NCI-H524 treated with DMSO at 0.1 percent for 48 hours (cell line): ENCODE results near the gene EMID1.
"Not testable (repeated sequence)": the region's sequence is repeated elsewhere in the genome, so short reads cannot be mapped to it uniquely, and the experiment has no call there.

Source experiments
- DNase-seq: peaks from one replicate; lab custom pipeline; 2025; lab: John Stamatoyannopoulos, UW

Gene EMID1

GRCh38 chr22:29231971-29232959, 26.6 kb downstream of the EMID1 start:
- no peak for DNase-seq

DNA sequence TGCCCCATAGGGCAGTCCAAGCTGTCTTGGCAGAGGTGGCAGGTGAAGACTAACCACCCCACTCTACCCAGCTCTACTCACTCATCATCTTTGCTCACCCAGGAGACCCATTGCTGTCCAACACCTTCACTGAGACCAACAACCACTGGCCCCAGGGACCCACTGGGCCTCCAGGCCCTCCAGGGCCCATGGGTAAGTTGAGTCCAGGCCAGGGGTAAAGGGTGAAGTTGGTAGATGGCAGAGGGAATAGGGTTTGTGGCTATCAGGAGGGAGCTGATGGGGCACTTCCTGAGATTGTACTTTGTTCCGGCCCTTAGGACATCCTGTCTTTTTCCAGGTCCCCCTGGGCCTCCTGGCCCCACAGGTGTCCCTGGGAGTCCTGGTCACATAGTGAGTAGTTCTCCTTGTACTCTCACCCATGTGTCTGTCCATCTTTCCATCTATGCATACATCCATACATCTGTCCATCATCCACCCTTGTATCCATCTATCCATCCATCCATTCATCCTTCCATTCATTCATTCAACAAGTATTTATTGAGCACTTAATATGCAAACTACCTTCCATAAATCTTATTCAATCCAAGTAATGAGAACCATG, 27.7 kb downstream of the EMID1 start:
- DNase-seq: no peak

- peak; percentile 20 for DNase-seq
Observed at GRCh38 chr22:29240481-29240880, 34.8 kb downstream of the EMID1 start.

- no peak for DNase-seq
Observed at GRCh38 chr22:29243874-29244446, 38.3 kb downstream of the EMID1 start.

DNA sequence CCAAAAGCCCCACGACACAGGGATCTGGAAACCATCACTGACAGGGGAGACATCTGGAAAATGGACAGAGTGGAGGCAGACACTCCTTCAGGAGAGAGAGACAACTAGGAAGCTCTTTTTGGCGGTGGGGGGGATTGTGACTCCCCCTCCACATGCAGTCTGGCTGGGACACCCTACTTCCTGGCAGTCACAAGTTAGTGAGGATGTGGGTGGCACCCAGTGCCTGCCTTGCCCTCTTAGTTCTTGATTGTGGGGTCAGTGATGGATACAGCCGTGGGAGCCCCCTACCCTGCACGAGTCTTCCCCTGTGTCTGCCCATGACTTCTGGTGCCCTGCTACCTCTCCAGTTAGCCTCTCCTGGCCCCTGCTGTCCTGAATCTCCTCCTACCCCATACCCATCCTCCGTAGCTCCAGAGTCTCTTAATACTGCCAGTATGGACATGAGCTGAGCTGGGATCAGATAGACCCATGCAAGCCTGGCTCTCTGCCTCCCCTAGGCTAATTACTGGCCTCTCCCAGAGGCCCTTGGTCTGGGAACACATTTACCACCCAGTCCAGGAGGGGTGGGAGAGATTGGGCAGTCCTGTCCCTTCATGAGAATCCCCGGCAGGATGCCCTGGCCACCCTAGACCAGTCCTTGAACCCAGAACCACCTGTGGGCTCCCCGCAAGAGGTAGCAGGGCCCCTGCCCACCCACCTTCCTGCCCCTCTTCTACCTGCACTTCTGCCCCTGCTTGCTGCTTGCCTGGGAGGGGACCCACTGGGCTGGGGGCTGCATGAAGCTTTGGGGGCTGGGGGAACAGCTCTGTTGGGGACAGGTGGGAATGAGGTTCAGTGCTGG, 39.3 kb downstream of the EMID1 start:
- no peak for DNase-seq

DNA sequence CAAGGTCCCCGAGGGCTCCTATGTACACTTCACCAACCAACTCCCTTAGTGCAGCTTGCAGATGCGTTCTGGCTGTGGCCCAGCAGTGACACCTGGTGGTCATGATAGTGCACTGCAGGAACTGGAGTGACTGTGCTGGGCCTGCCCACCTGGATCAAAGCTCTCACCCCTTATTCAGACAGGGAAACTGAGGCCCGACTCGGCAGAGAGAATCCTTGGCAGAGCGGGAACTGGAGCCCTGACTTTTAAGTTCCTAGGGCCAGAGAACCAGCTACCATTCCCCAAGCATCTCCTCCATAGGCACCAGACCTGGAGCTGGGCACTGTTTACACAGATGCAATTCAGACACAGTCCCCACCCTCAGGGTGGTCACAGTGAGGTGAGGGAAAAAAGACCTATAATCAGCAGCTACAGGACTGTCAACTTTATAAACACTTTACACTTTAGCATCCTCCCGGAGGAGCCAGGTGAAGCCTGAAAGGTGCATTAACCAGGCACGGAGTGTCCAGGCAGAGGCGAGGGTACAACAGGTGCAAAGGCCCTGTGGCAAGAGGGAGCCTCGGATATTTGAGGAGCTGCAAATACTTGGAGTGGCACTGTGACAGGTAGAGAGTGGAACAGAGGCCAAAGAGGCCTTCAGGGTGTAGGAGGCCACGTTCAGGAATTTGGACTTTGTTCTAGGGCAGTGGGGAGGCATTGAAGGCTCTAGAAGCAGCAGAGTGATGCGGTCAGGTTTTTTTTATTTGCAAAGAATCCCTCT, 40.1 kb downstream of the EMID1 start:
- no peak for DNase-seq

DNA sequence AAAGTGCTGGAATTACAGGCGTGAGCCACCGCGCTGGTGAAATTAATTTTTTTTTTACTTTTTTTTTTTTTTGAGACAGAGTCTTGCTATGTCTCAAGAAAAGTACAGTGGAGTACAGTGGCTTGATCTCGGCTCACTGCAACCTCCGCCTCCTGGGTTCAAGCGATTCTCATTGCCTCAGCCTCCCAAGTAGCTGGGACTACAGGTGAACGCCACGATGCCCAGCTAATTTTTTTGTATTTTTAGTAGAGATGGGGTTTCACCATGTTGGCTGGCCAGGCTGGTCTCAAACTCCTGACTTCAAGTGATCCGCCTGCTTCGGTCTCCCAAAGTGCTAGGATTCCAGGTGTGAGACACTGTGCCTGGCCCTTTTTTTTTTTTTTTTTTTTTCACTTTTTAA, 42.2 kb downstream of the EMID1 start:
- not testable (repeated sequence) for DNase-seq

DNA sequence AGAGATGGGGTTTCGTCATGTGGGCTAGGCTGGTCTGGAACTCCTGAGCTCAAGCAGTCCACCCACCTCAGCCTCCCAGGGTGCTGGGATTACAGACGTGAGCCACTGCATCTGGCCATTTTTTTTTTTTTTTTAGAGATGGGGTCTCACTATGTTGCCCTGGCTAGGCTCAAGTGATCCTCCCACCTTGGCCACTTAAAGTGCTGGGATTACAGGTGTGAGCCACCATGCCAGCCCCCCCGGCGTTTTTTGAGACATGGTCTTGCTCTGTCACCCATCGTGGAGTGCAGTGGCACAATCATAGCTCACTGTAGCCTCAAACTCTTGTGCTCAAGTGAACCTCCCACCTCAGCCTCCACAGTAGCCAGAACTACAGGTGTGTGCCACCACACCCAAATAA, 45.6 kb downstream of the EMID1 start:
- no peak for DNase-seq

GRCh38 chr22:29251981-29252911, 46.5 kb downstream of the EMID1 start:
- DNase-seq: no peak

DNA sequence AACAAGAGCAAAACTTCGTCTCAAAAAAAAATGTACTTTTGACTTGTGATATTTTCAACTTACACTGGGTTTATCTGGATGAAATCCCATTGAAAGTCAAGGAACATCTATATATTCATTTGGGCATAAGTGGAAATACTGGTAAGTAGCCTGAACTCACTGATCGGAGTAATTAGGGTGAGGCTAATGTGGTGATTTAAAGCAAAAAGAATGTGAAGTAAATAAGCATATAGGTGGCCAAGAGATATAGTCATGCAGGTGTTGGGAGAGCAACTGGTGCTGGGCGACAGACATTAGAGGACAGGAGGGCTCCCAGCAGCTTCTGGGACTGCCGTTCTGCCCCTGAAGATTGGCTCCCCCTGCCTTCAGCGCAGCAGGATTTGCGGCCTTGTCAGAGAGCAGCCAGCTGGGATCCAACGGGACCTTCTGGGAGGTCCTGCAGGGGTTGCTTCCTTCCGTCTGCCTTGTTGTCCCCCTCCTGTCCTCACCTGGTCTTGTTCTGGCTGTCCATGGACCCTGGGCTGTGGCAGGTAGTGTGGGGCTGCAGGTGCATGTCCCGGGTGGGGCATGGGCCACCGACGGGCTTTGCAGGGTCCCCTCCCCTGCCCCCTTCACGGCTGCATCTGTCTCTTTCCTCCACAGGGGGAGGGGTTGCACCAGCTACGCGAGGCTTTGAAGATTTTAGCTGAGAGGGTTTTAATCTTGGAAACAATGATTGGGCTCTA, 48.0 kb downstream of the EMID1 start:
- DNase-seq: no peak

DNA sequence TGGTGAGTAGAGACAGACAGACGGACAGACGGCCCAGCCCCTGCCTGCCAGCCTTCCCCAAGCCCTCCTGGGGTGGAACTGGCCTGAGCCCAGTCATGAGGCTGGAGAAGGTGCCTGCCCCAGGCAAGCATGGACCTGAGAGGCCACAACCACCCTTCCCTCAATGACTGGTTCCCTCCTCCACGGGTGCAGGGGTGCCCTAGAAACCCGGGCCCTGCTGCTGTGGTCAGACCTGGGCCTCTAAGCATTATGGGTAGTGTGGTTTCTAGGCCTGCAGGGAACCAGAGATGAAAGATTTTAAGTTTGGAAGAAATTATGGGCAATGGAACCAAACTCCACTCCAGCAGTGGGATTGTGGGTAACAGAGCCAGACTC, 48.6 kb downstream of the EMID1 start:
- DNase-seq: no peak

DNA sequence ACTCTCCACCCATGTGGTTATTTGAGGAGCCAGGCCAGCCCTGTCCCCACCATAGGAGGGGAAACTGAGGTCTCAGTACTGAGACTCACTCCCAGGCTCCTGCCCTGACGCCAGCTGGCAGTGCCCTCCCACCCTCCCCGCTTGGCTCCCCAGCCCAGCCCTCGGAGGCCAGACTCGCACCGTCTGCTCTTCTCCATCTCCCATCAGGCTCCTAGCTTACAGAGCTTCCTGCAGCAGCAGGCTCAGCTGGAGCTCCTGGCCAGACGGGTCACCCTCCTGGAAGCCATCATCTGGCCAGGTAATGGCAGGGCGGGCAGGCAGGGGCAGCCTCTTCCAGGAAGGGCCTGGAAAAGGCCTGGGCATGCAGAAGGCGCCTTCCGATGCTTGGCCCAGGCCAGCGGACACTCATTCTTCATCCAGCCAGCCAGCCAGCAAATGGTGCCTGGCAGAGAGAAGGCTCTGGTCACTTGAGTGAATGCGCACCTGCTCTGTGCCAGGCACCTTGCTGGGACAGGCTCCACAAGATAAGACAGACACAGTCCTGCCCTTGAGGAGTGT, 49.4 kb downstream of the EMID1 start:
- no peak for DNase-seq

DNA sequence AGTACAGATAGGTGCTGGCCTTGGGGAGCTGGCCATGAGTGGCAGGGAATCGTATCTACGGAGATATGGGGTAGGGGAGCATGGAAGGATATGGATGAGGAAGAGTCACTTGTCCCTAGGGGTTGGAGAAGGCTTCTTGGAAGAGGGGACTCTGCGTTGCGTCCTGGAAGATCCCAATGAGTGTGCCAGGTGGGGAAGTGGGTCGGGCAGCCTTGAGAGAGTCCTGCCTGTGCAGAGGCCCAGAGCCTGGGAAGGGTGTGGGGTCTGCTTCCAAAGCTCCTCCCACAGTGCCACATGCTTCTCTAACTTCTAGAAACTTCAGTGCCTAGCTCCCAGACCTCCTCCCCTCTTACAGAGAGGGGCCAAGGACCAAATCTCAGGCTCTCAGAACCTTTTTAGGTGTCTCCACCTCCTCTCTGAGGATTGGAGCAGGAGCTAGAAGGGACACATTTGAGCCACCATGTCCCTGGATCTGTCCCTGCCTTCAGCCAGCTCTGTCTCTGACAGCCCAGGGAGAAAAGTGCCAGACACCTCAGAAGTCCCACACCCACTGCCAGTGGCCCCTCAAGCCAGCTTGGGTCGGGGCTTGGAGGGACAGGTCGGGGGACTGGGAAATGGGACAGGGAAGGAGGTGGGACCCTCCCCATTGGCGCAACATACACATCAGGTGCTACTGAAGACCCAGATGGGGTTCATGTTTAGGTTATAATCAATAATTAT, 51.1 kb downstream of the EMID1 start:
- no peak for DNase-seq

GRCh38 chr22:29257751-29258181, 52.1 kb downstream of the EMID1 start:
- no peak for DNase-seq

DNA sequence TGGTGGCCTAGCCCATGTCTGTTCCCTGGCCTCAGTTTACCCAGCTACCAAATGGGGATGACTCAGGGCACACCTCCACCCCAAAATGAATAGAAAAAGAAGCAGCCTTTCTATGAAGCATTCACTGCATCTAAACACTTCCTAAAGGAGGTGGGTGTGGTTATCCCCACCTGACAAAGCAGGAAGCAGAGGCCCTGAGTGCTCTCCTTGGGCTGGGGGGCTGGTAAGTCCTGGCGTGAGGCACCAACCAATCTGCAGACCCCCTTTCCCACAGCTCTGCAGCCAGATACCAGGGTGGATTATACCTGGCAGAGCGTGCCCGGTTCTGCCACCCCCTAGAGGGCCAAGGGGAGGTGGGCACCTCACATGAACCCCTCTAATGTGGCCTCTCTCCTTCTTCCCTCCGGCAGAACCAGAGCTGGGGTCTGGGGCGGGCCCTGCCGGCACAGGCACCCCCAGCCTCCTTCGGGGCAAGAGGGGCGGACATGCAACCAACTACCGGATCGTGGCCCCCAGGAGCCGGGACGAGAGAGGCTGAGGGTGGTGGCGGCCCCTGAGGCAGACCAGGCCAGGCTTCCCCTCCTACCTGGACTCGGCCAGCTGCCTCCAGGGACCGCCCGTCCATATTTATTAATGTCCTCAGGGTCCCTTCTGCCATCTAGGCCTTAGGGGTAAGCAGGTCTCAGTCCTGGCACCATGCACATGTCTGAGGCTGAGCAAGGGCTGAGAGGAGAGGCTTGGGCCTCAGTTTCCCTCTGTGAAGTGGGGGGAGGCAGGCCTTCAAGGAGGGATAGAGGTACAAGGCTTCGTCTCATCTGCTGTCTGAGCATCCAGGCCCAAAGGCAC, 52.9 kb downstream of the EMID1 start:
- DNase-seq: no peak

DNA sequence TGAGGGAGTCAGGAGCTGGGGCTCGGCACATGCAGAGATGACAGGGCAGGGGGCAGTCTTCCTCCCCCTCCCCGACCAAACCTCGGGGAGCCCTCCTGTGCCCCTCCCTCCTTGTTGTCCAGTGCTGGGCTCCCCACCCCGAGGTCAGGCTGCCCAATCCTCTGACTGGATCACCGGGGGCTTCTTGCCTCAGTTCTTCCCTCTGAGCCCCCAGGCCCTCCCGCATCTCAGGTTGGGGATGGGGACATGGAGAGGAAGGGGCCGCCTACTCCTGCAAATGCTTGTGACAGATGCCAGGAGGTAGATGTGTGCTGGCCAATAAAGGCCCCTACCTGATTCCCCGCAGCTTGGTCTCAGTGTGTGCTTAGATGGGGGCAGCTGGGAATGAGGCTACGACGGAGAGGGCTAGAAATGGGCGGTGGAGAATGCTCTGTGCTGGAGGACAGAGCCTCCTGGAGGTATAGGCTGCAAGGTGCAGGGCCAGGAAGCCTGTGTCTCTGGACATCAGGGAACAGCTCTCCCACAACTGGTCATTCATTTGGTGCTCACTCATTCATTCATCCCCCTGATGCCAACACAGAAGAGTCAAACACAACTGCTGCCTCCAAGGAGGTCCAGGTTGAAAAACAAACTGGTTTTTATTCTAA, 53.7 kb downstream of the EMID1 start:
- DNase-seq: no peak

GRCh38 chr22:29260031-29260560, 54.4 kb downstream of the EMID1 start:
- DNase-seq: no peak
